Motor neuron (in vitro differentiated cells): ENCODE data around the gene SSBP2. TPM values are rescaled to one million over a fixed set of nuclear protein-coding genes. Genes with fewer than 3 reads are reported as not detected.

Experiments
- ATAC-seq, 8 experiments: fragments of 200-7000 bp; cut with Tn5 transposase; replicated peaks in 6 of 8; 2 replicates each; pipeline ENCODE4 v1.8.0; 2021; ENCODE audit warnings: mild to moderate bottlenecking in 8 of 8, moderate library complexity in 8 of 8
- H3K27ac ChIP-seq, 2 donors: fragments of 250-450 bp; sonication (Bioruptor Pico); 2 replicates each; pipeline ENCODE4 v1.9.0; 2021; ENCODE audit warnings: antibody characterized with exemption in 2 of 2, mild to moderate bottlenecking in 2 of 2, moderate library complexity in 1 of 2
- H3K4me1 ChIP-seq, 2 donors: fragments of 250-450 bp; sonication (Bioruptor Pico); replicated peaks in 1 of 2; 2 replicates each; pipeline ENCODE4 v1.6.1; 2021; ENCODE audit warnings: antibody characterized with exemption in 2 of 2, mild to moderate bottlenecking in 2 of 2, moderate library complexity in 1 of 2
- H3K4me3 ChIP-seq, 5 donors: fragments of 250-450 bp; sonication (Bioruptor Pico); 2 replicates each; pipeline ENCODE4 v1.9.0; 2021; ENCODE audit warnings: antibody characterized with exemption in 5 of 5, mild to moderate bottlenecking in 5 of 5, moderate library complexity in 4 of 5
- WGBS, 10 experiments: fragments of 450-650 bp; shearing (Covaris generic); methylation state at CpG; one replicate each; pipeline ENCODE4 v1.0.0; 2022; 5-methylcytosine and 5-hydroxymethylcytosine counted together
- in situ Hi-C, 9 experiments: fragments of 400-800 bp; cut with MboI; loops; one replicate each; pipeline ENCODE4 v1.15.0; 2021; ENCODE audit warnings: low sequenced_read_pairs in 9 of 9, low pct_unique_long_range_greater_than_20kb in 2 of 9; ENCODE audit not compliant: unreplicated experiment in 9 of 9
- total RNA-seq, 8 experiments: library from RNA; unstranded; fragments of 300-600 nt; gene quantifications; 2 replicates each; pipeline versions ENCODE4 v1.2.3 to v1.2.4, GENCODE V29; 2022

The SSBP2 gene
- total RNA-seq, 8 experiments from 2014 or later, result 18.3 to 129 (median 61.7) TPM

DNA sequence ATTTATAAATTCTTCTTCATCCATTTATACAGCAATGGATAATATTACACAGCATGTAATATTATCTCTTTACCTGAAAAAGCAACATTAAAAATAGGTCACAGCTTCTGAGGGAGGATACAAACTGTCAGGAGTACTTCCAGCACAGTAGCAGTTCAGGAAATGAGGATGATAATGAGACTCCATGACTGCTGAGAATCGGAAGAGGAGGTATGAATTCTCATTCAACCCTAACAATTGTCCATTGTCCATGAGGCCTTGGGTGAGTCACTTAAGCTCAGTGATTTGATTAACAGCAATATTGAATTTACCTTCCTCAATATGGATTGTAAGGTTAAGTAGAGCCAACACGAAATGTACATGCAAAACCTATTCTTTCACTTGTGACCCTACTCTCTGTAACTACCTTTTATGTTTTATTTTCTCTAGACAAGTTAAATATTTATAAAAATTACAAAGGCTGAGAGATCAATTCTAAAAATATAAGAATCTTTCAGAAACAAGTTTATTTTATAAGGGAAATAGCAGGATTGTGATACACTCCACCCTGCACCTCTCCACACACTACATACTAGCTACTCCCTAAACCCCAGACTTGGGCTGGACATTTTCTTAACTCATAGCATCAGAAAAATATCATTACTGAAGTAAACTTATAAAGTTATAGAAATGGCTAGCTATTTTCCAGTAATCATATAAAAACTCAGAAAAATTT, 197.9 kb downstream of the SSBP2 start:
- no peak overlapping the region for H3K27ac ChIP-seq
- WGBS, 10 experiments, result 41 to 90% (median 63%) methylated on average over 1 to 2 of the region's 2 CpGs; no CpG with 5 or more reads in 1 of the 10 experiments
- no peak overlapping the region for H3K4me3 ChIP-seq
- in situ Hi-C loops, result no loop called here
- no peak for ATAC-seq
- H3K4me1 ChIP-seq, result peaks cover 0 to 2% of the 10 kb centered on the region in 2 donors

- Histone ChIP-seq H3K4me3 (no peak overlapping the region), H3K4me1 (peaks cover 0 to 2% of the 10 kb centered on the region in 2 donors), H3K27ac (no peak overlapping the region)
- 89 to 100% (median 99%) methylated on average over 2 to 7 of the region's 7 CpGs for WGBS, 10 experiments
- in situ Hi-C loops, result loop anchor here in 1 of 9 experiments (25.0 kb wide), 1 partner anchor 188 kb away; no protein-coding TSS in a partner anchor
- ATAC-seq, result no peak
These were observed 201.8 kb downstream of the SSBP2 start for GRCh38 chr5:81549123-81549522.

DNA sequence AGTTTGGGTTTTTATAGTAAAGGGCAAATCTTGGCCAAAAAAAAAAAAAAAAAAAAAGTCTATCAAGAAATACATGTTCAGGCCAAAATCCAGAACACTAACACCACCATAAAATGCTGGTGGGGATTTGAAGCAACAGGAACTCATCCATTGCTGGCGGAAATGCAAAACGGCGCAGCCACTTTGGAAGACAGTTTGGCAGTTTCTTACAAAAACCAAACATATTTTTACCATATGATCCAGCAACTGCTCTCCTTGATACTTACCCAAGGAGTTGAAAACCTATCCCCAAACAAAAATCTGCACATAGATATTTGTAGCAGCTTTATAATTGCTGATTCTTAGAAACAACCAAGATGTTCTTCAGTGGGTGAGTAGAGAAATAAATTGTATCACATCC, 203.9 kb downstream of the SSBP2 start:
- no peak for ATAC-seq
- in situ Hi-C loops, result loop anchor here in 1 of 9 experiments (25.0 kb wide), 1 partner anchor 190 kb away; no protein-coding TSS in a partner anchor

DNA sequence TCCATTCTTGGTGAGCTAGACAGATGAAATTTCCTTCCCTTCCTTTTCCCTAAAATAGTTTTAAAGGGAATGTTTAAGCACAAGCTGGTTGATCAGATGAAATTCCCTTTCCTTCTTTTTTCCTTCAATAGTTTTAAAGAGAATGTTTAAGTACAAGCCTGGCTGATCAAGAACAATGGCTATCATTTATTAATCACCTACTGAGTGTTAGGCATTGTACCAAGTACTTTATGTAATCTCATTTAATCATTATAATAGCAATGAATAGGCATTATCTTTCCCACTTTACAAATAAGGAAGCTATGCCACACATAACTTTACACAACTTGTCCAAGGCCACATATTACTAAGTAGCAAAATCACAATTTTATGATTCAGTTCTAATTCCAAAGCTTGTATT, 205.0 kb downstream of the SSBP2 start:
- Histone ChIP-seq H3K4me3 (no peak overlapping the region), H3K27ac (no peak overlapping the region), H3K4me1 (no peaks in the 10 kb centered on the region)
- no peak for ATAC-seq
- in situ Hi-C loops, result loop anchor here in 1 of 9 experiments (25.0 kb wide), 1 partner anchor 191 kb away; no protein-coding TSS in a partner anchor

More for the DNA sequence above, 203.9 kb downstream of the SSBP2 start:
- H3K4me3 ChIP-seq, result no peak overlapping the region
- WGBS, 10 experiments, result 60 to 100% (median 97%) methylated on average over 1 to 3 of the region's 3 CpGs; no CpG with 5 or more reads in 1 of the 10 experiments
- no peaks in the 10 kb centered on the region for H3K4me1 ChIP-seq
- H3K27ac ChIP-seq, result no peak overlapping the region

- 83 to 100% (median 100%) methylated on average over 1 of the region's 1 CpG; no CpG with 5 or more reads in 2 of the 10 experiments for WGBS, 10 experiments
- H3K27ac ChIP-seq, result no peak overlapping the region
- in situ Hi-C loops, result loop anchor here in 1 of 9 experiments (25.0 kb wide), 1 partner anchor 193 kb away; no protein-coding TSS in a partner anchor
- peak in 1 of 8 experiments; percentile 60 for ATAC-seq
- no peak overlapping the region for H3K4me3 ChIP-seq
- no peaks in the 10 kb centered on the region for H3K4me1 ChIP-seq
These were observed 206.4 kb downstream of the SSBP2 start for GRCh38 chr5:81544351-81545018.

- no peak for ATAC-seq
- H3K4me3 ChIP-seq, result no peak overlapping the region
- no peak overlapping the region for H3K27ac ChIP-seq
- in situ Hi-C loops, result loop anchor here in 1 of 9 experiments (25.0 kb wide), 1 partner anchor 195 kb away; no protein-coding TSS in a partner anchor
- WGBS, 10 experiments, result 67 to 100% (median 92%) methylated on average over 1 of the region's 1 CpG; no CpG with 5 or more reads in 4 of the 10 experiments
- no peaks in the 10 kb centered on the region for H3K4me1 ChIP-seq
These were observed 208.7 kb downstream of the SSBP2 start for GRCh38 chr5:81542242-81542641.

- H3K4me1 ChIP-seq, result no peaks in the 10 kb centered on the region
- no peak overlapping the region for H3K4me3 ChIP-seq
- H3K27ac ChIP-seq, result no peak overlapping the region
- ATAC-seq, result no peak
- in situ Hi-C loops, result loop anchor here in 1 of 9 experiments (25.0 kb wide), 1 partner anchor 199 kb away; no protein-coding TSS in a partner anchor
- 49 to 93% (median 88%) methylated on average over 1 to 4 of the region's 4 CpGs; no CpG with 5 or more reads in 2 of the 10 experiments for WGBS, 10 experiments
These were observed 212.9 kb downstream of the SSBP2 start for GRCh38 chr5:81537905-81538547.

GRCh38 chr5:81534441-81534840, 216.5 kb downstream of the SSBP2 start:
- Histone ChIP-seq H3K27ac (no peak overlapping the region), H3K4me3 (no peak overlapping the region), H3K4me1 (no peaks in the 10 kb centered on the region)
- ATAC-seq, result no peak
- 83 to 100% (median 94%) methylated on average over 1 of the region's 1 CpG; no CpG with 5 or more reads in 1 of the 10 experiments for WGBS, 10 experiments
- in situ Hi-C loops, result loop anchor here in 1 of 9 experiments (25.0 kb wide), 1 partner anchor 203 kb away; no protein-coding TSS in a partner anchor

- WGBS, 10 experiments, result 50 to 95% (median 89%) methylated on average over 1 to 2 of the region's 2 CpGs; no CpG with 5 or more reads in 2 of the 10 experiments
- Histone ChIP-seq H3K4me1 (no peaks in the 10 kb centered on the region), H3K27ac (no peak overlapping the region), H3K4me3 (no peak overlapping the region)
- in situ Hi-C loops, result loop anchor here in 1 of 9 experiments (25.0 kb wide), 1 partner anchor 203 kb away; no protein-coding TSS in a partner anchor
- no peak for ATAC-seq
These were observed 217.1 kb downstream of the SSBP2 start for GRCh38 chr5:81533629-81534405.

GRCh38 chr5:81530919-81531318, 220.0 kb downstream of the SSBP2 start:
- WGBS, 10 experiments, result 83 to 100% (median 100%) methylated on average over 1 of the region's 1 CpG; no CpG with 5 or more reads in 3 of the 10 experiments
- ATAC-seq, result no peak
- H3K27ac ChIP-seq, result no peak overlapping the region
- H3K4me3 ChIP-seq, result no peak overlapping the region
- H3K4me1 ChIP-seq, result no peaks in the 10 kb centered on the region
- in situ Hi-C loops, result loop anchor here in 1 of 9 experiments (25.0 kb wide), 1 partner anchor 206 kb away; no protein-coding TSS in a partner anchor

- in situ Hi-C loops, result loop anchor here in 1 of 9 experiments (25.0 kb wide), 1 partner anchor 212 kb away; no protein-coding TSS in a partner anchor
- ATAC-seq, result no peak
- Histone ChIP-seq H3K4me1 (no peaks in the 10 kb centered on the region), H3K4me3 (no peak overlapping the region), H3K27ac (no peak overlapping the region)
- 5 to 100% (median 90%) methylated on average over 1 to 2 of the region's 2 CpGs; no CpG with 5 or more reads in 2 of the 10 experiments for WGBS, 10 experiments
These were observed 225.2 kb downstream of the SSBP2 start for GRCh38 chr5:81525690-81526089.

GRCh38 chr5:81524015-81524414, 226.9 kb downstream of the SSBP2 start:
- in situ Hi-C loops, result loop anchor here in 4 of 9 experiments (25.0 kb wide), 3 partner anchors 213 to 638 kb away; no protein-coding TSS in a partner anchor
- H3K4me1 ChIP-seq, result no peaks in the 10 kb centered on the region
- ATAC-seq, result no peak
- H3K4me3 ChIP-seq, result no peak overlapping the region
- H3K27ac ChIP-seq, result no peak overlapping the region
